H9 (cell line): ENCODE measurements around the gene TMEM134. TPM values are rescaled to one million over a fixed set of nuclear protein-coding genes. Genes with fewer than 3 reads are reported as not detected.

Experiments
- DNase-seq: peaks from one replicate; pipeline ENCODE4 v3.0.0-alpha.2; 2017
- H2AFZ ChIP-seq: one replicate; pipeline ENCODE4 v1.6.1; 2013; ENCODE audit warnings: mild to moderate bottlenecking, low read length, control low read depth, moderate library complexity
- H2AK5ac ChIP-seq: 2 replicates; pipeline ENCODE4 v1.6.1; 2013; ENCODE audit warnings: low read length, control low read depth, mixed read lengths; ENCODE audit not compliant: insufficient read length
- H2BK120ac ChIP-seq: one replicate; pipeline ENCODE4 v1.6.1; 2013; ENCODE audit warnings: low read depth, mild to moderate bottlenecking, low read length, control low read depth, inconsistent platforms; ENCODE audit not compliant: poor library complexity, severe bottlenecking
- H2BK12ac ChIP-seq: 2 replicates; pipeline ENCODE4 v1.6.1; 2013; ENCODE audit warnings: low read length, control low read depth, mixed read lengths, low read depth; ENCODE audit not compliant: insufficient read length
- H2BK15ac ChIP-seq: 2 replicates; pipeline ENCODE4 v1.6.1; 2013; ENCODE audit warnings: low read depth, low read length, control low read depth
- H2BK20ac ChIP-seq: one replicate; pipeline ENCODE4 v1.6.1; 2013; ENCODE audit warnings: low read depth, mild to moderate bottlenecking, low read length, control low read depth, inconsistent platforms; ENCODE audit not compliant: poor library complexity, severe bottlenecking
- H2BK5ac ChIP-seq: 2 replicates; pipeline ENCODE4 v1.6.1; 2013; ENCODE audit warnings: low read length, control low read depth, mixed read lengths; ENCODE audit not compliant: insufficient read length
- H3K14ac ChIP-seq: 2 replicates; pipeline ENCODE4 v1.6.1; 2013; ENCODE audit warnings: low read length, control low read depth; ENCODE audit not compliant: insufficient read depth
- H3K18ac ChIP-seq: 2 replicates; pipeline ENCODE4 v1.6.1; 2013; ENCODE audit warnings: low read depth, mild to moderate bottlenecking, mixed read lengths, low read length, control low read depth; ENCODE audit not compliant: insufficient read length
- H3K23ac ChIP-seq: 2 replicates; pipeline ENCODE4 v1.6.1; 2013; ENCODE audit warnings: low read length, control low read depth, mixed read lengths, low read depth; ENCODE audit not compliant: insufficient read length
- H3K23me2 ChIP-seq: 2 replicates; pipeline ENCODE4 v1.6.1; 2013; ENCODE audit warnings: low read depth, mild to moderate bottlenecking, mixed read lengths, low read length, control low read depth; ENCODE audit not compliant: insufficient read length, poor library complexity, severe bottlenecking
- H3K27ac ChIP-seq: 2 replicates; pipeline ENCODE4 v1.5.1; 2013; ENCODE audit warnings: low read length, control low read depth, mixed read lengths, low read depth; ENCODE audit not compliant: insufficient read length
- H3K27me3 ChIP-seq: 2 replicates; pipeline ENCODE4 v1.6.1; 2013; ENCODE audit warnings: low read length, control low read depth, inconsistent platforms; ENCODE audit not compliant: insufficient read depth
- H3K4ac ChIP-seq: 2 replicates; pipeline ENCODE4 v1.6.1; 2013; ENCODE audit warnings: low read depth, mild to moderate bottlenecking, control low read depth, inconsistent platforms, low read length, moderate library complexity
- H3K4me1 ChIP-seq: 2 replicates; pipeline ENCODE4 v1.6.1; 2013; ENCODE audit warnings: low read length, control low read depth, inconsistent platforms; ENCODE audit not compliant: insufficient read depth
- H3K4me2 ChIP-seq: 2 replicates; pipeline ENCODE4 v1.6.1; 2013; ENCODE audit warnings: low read length, control low read depth, mixed read lengths; ENCODE audit not compliant: insufficient read length, insufficient read depth
- H3K56ac ChIP-seq: 2 replicates; pipeline ENCODE4 v1.6.1; 2013; ENCODE audit warnings: low read depth, mild to moderate bottlenecking, mixed read lengths, low read length, control low read depth; ENCODE audit not compliant: insufficient read length
- H3K79me1 ChIP-seq: 2 replicates; pipeline ENCODE4 v1.6.1; 2013; ENCODE audit warnings: low read depth, mild to moderate bottlenecking, moderate library complexity, low read length, control low read depth, inconsistent platforms; ENCODE audit not compliant: insufficient read depth, poor library complexity, severe bottlenecking
- H3K79me2 ChIP-seq: 2 replicates; pipeline ENCODE4 v1.6.1; 2013; ENCODE audit warnings: low read length, control low read depth, inconsistent platforms; ENCODE audit not compliant: insufficient read depth
- H3K9ac ChIP-seq: 2 replicates; pipeline ENCODE4 v1.6.1; 2013; ENCODE audit warnings: low read length, control low read depth, mixed read lengths; ENCODE audit not compliant: insufficient read length; ENCODE audit errors: extremely low read depth
- H3K9me3 ChIP-seq: one replicate; pipeline ENCODE4 v1.6.1; 2013; ENCODE audit warnings: low read depth, low read length, inconsistent platforms; ENCODE audit not compliant: control insufficient read depth
- H3T11ph ChIP-seq: one replicate; pipeline ENCODE4 v1.6.1; 2013; ENCODE audit warnings: mild to moderate bottlenecking, low read length, control low read depth, inconsistent platforms
- H4K20me1 ChIP-seq: one replicate; pipeline ENCODE4 v1.6.1; 2013; ENCODE audit not compliant: control insufficient read depth, insufficient read length, insufficient read depth
- H4K5ac ChIP-seq: 2 replicates; pipeline ENCODE4 v1.6.1; 2013; ENCODE audit warnings: low read depth, mild to moderate bottlenecking, mixed read lengths, low read length, control low read depth; ENCODE audit not compliant: insufficient read length
- H4K8ac ChIP-seq: replicated peaks from 2 replicates; pipeline ENCODE4 v1.6.1; 2013; ENCODE audit warnings: low read length, control low read depth, mixed read lengths, low read depth; ENCODE audit not compliant: insufficient read length
- H4K91ac ChIP-seq: 2 replicates; pipeline ENCODE4 v1.6.1; 2013; ENCODE audit warnings: low read depth, mild to moderate bottlenecking, moderate library complexity, mixed read lengths, low read length, control low read depth; ENCODE audit not compliant: insufficient read length
- H3K27ac Mint-ChIP-seq, 3 experiments: 2 replicates in 2 of 3; 3 replicates in 1 of 3; pipeline ENCODE4 v1.8.0; 2020 to 2021; ENCODE audit warnings: mixed read lengths in 3 of 3, mild to moderate bottlenecking in 1 of 3, moderate library complexity in 1 of 3
- H3K27me3 Mint-ChIP-seq: 2 replicates; pipeline ENCODE4 v1.8.0; 2021; ENCODE audit warnings: low read depth, mild to moderate bottlenecking, moderate library complexity, mixed read lengths
- H3K36me3 Mint-ChIP-seq, 3 experiments: 2 replicates in 2 of 3; 3 replicates in 1 of 3; pipeline ENCODE4 v1.8.0; 2020 to 2021; ENCODE audit warnings: low read depth in 3 of 3, mixed read lengths in 3 of 3; ENCODE audit not compliant: insufficient read depth in 1 of 3
- H3K4me1 Mint-ChIP-seq, 2 experiments: 2 replicates each; pipeline ENCODE4 v1.8.0; 2020; ENCODE audit warnings: mixed read lengths in 2 of 2
- H3K4me3 Mint-ChIP-seq, 2 experiments: 2 replicates in 1 of 2; 3 replicates in 1 of 2; pipeline ENCODE4 v1.8.0; 2020 to 2021; ENCODE audit warnings: mild to moderate bottlenecking in 2 of 2, mixed read lengths in 2 of 2, moderate library complexity in 1 of 2
- H3K9me3 Mint-ChIP-seq, 2 experiments: 2 replicates in 1 of 2; 3 replicates in 1 of 2; pipeline ENCODE4 v1.8.0; 2020; ENCODE audit warnings: mild to moderate bottlenecking in 2 of 2, mixed read lengths in 2 of 2, moderate library complexity in 1 of 2
- CTCF ChIP-seq: fragments of 200-600 bp; sonication (generic); conservative IDR thresholded peaks from 3 replicates; pipeline ENCODE4 v1.8.0; 2021; ENCODE audit warnings: antibody characterized with exemption, mild to moderate bottlenecking
- WGBS: extraction: QIAGEN DNeasy Blood & Tissue Kit; methylation state at CpG from one replicate; pipeline ENCODE4 v1.1.7; 2013; ENCODE audit warnings: missing lambda C conversion rate, low lambda C conversion rate, mixed read lengths; ENCODE audit not compliant: insufficient read length; ENCODE audit errors: extremely low coverage; 5-methylcytosine and 5-hydroxymethylcytosine counted together
- total RNA-seq: library from RNA; stranded (reverse); gene quantifications from 2 replicates; pipeline ENCODE4 v1.2.1, GENCODE V29; 2021

TMEM134 gene
- total RNA-seq, 1 experiment from 2014 or later, result 53.6 TPM

GRCh38 chr11:67463186-67463585 lies 5.9 kb downstream of the TMEM134 start:
- H2AFZ ChIP-seq, result no peak overlapping the region
- H3K4me1 ChIP-seq, result no peaks in the 10 kb centered on the region; the same call in 1 of the 2 replicates
- H3K56ac ChIP-seq, result no peak overlapping the region
- peaks cover 8% of the 10 kb centered on the region for H3K23me2 ChIP-seq
- H2BK12ac ChIP-seq, result no peak overlapping the region
- Mint-ChIP-seq H3K4me3 (peak overlapping the region in 1 of 2 experiments; percentile 60; a peak in 1 of 5 replicates), H3K4me1 (peaks cover 16 to 22% of the 10 kb centered on the region in 2 experiments), H3K9me3 (no peaks in the 10 kb centered on the region), H3K27ac (no peak overlapping the region; a peak in 1 of 7 replicates), H3K27me3 (peaks cover 8% of the 10 kb centered on the region), H3K36me3 (peaks cover 0 to 4% (median 0%) of the 10 kb centered on the region in 3 experiments; a peak in 2 of 7 replicates)
- no peaks in the 10 kb centered on the region for H3K27me3 ChIP-seq
- H3K14ac ChIP-seq, result no peak overlapping the region
- no peak for DNase-seq
- no peak overlapping the region for H3K27ac ChIP-seq
- no peaks in the 10 kb centered on the region for H3K9me3 ChIP-seq
- H2BK15ac ChIP-seq, result no peak overlapping the region
- no CpG with 5 or more reads among the region's 10 CpGs for WGBS
- TF ChIP-seq CTCF, result no peak
- no peak overlapping the region for H3K4me2 ChIP-seq
- no peak overlapping the region for H4K5ac ChIP-seq
- no peak overlapping the region for H3K23ac ChIP-seq
- no peak overlapping the region for H3K18ac ChIP-seq
- no peaks in the 10 kb centered on the region for H3K79me2 ChIP-seq
- no peak overlapping the region for H3K4ac ChIP-seq
- H3K9ac ChIP-seq, result no peak overlapping the region
- H2BK120ac ChIP-seq, result no peak overlapping the region
- H4K20me1 ChIP-seq, result no peaks in the 10 kb centered on the region
- no peaks in the 10 kb centered on the region for H3K79me1 ChIP-seq
- no peak overlapping the region for H4K91ac ChIP-seq
- H4K8ac ChIP-seq, result no peak overlapping the region
- no peak overlapping the region for H2AK5ac ChIP-seq
- no peak overlapping the region for H3T11ph ChIP-seq
- no peak overlapping the region for H2BK5ac ChIP-seq
- no peak overlapping the region for H2BK20ac ChIP-seq
